ENCODE data around the gene C21orf91.

The C21orf91 gene

GRCh38 chr21:17753736-17754135 is 65.4 kb downstream of the C21orf91 start (continued):
- no peak for TF ChIP-seq TSHZ2 (CRISPR knock-in tag; IDR thresholded peaks at IDR 0.05)
- no peak for TF ChIP-seq OSR1 (CRISPR knock-in tag; IDR thresholded peaks at IDR 0.05)

- TF ChIP-seq CSDC2 (CRISPR knock-in tag; IDR thresholded peaks at IDR 0.05): no peak
- no peak for TF ChIP-seq RARB (CRISPR knock-in tag; IDR thresholded peaks at IDR 0.05)
- no peak for TF ChIP-seq ESRRG (CRISPR knock-in tag; IDR thresholded peaks at IDR 0.05)
- no peak for TF ChIP-seq GLIS3 (CRISPR knock-in tag; IDR thresholded peaks at IDR 0.05)
- TF ChIP-seq ZFP30 (CRISPR knock-in tag; IDR thresholded peaks at IDR 0.05): no peak
- TF ChIP-seq ZFP3 (CRISPR knock-in tag; IDR thresholded peaks at IDR 0.05): no peak
- TF ChIP-seq PPARA (CRISPR knock-in tag; IDR thresholded peaks at IDR 0.05; ENCODE audit: borderline replicate concordance): no peak
- TF ChIP-seq BACH2 (CRISPR knock-in tag; IDR thresholded peaks at IDR 0.05; ENCODE audit: borderline replicate concordance): no peak
- no peak for TF ChIP-seq ARNTL (CRISPR knock-in tag; IDR thresholded peaks at IDR 0.05; ENCODE audit: borderline replicate concordance, low read depth)
- TF ChIP-seq TSHZ2 (CRISPR knock-in tag; IDR thresholded peaks at IDR 0.05): no peak
- no peak for TF ChIP-seq ZNF70 (CRISPR knock-in tag; IDR thresholded peaks at IDR 0.05)
- TF ChIP-seq TCF4 (CRISPR knock-in tag; IDR thresholded peaks at IDR 0.05; ENCODE audit: borderline replicate concordance): no peak
- TF ChIP-seq CSRNP3 (CRISPR knock-in tag; IDR thresholded peaks at IDR 0.05): no peak
- no peak for TF ChIP-seq POU6F1 (CRISPR knock-in tag; IDR thresholded peaks at IDR 0.05; ENCODE audit: borderline replicate concordance, low read depth)
- TF ChIP-seq ZNF565 (CRISPR knock-in tag; conservative IDR thresholded peaks at IDR 0.05; ENCODE audit: low read depth): no peak
- no peak for TF ChIP-seq TOX (CRISPR knock-in tag; IDR thresholded peaks at IDR 0.05; ENCODE audit: borderline replicate concordance)
- TF ChIP-seq CREB5 (CRISPR knock-in tag; IDR thresholded peaks at IDR 0.05; ENCODE audit: low read depth): no peak
- no peak for TF ChIP-seq OSR1 (CRISPR knock-in tag; IDR thresholded peaks at IDR 0.05)
Observed at GRCh38 chr21:17752171-17752570, 67.0 kb downstream of the C21orf91 start.

GRCh38 chr21:17746920-17747319 is 72.2 kb downstream of the C21orf91 start:
- ATAC-seq: no peak
- TF ChIP-seq ARNTL (CRISPR knock-in tag; IDR thresholded peaks at IDR 0.05; ENCODE audit: borderline replicate concordance, low read depth): no peak
- no peak for TF ChIP-seq BACH2 (CRISPR knock-in tag; IDR thresholded peaks at IDR 0.05; ENCODE audit: borderline replicate concordance)
- no peak for TF ChIP-seq CREB5 (CRISPR knock-in tag; IDR thresholded peaks at IDR 0.05; ENCODE audit: low read depth)
- no peak for TF ChIP-seq ZFP30 (CRISPR knock-in tag; IDR thresholded peaks at IDR 0.05)
- TF ChIP-seq TCF4 (CRISPR knock-in tag; IDR thresholded peaks at IDR 0.05; ENCODE audit: borderline replicate concordance): no peak
- no peak for TF ChIP-seq POU6F1 (CRISPR knock-in tag; IDR thresholded peaks at IDR 0.05; ENCODE audit: borderline replicate concordance, low read depth)
- TF ChIP-seq ZNF70 (CRISPR knock-in tag; IDR thresholded peaks at IDR 0.05): no peak
- TF ChIP-seq ISL1 (CRISPR knock-in tag; IDR thresholded peaks at IDR 0.05): no peak
- no peak for TF ChIP-seq ZNF565 (CRISPR knock-in tag; conservative IDR thresholded peaks at IDR 0.05; ENCODE audit: low read depth)
- no peak for TF ChIP-seq TSHZ2 (CRISPR knock-in tag; IDR thresholded peaks at IDR 0.05)
- no peak for TF ChIP-seq OSR1 (CRISPR knock-in tag; IDR thresholded peaks at IDR 0.05)
- no peak for TF ChIP-seq GLIS3 (CRISPR knock-in tag; IDR thresholded peaks at IDR 0.05)
- TF ChIP-seq ZFP3 (CRISPR knock-in tag; IDR thresholded peaks at IDR 0.05): no peak
- TF ChIP-seq RARB (CRISPR knock-in tag; IDR thresholded peaks at IDR 0.05): no peak
- TF ChIP-seq ZC3H10 (CRISPR knock-in tag; IDR thresholded peaks at IDR 0.05): no peak

More at GRCh38 chr21:17752171-17752570, 67.0 kb downstream of the C21orf91 start:
- no peak for ATAC-seq

Data from SK-N-SH treated with all-trans-retinoic acid at 6 μM for 48 hours (cell line).